ENCODE results near the gene FAM180B. TPM values are rescaled to one million over a fixed set of nuclear protein-coding genes. Genes with fewer than 3 reads are reported as not detected.
A peak's percentile ranks its signal among the peaks of the same experiment; 100 is the strongest.

The FAM180B gene
- total and polyA plus RNA-seq, 10 of the 15 experiments (the other 5 are each of a cell fraction or from before 2014, with no cell fraction given) = 0.04 to 0.34 TPM; not detected in 8

- peak; percentile 34 for TF ChIP-seq SIX5 (IDR thresholded peaks at IDR 0.05; ENCODE audit: low read depth, low read length, severe bottlenecking)
- TF ChIP-seq NFYB (IDR thresholded peaks at IDR 0.05; ENCODE audit: insufficient read depth, low read depth, low read length) = no peak
- TF ChIP-seq FOXK2 (IDR thresholded peaks at IDR 0.05) = no peak
- peak; percentile 63; the same call in 1 of the 2 replicates for TF ChIP-seq ZNF207 (IDR thresholded peaks at IDR 0.05; ENCODE audit: borderline replicate concordance)
- TF ChIP-seq ESRRA (IDR thresholded peaks at IDR 0.05; ENCODE audit: low read length) = no peak
These were observed 33.7 kb upstream of the FAM180B start, which contains the start of gene CELF1 (continued) for GRCh38 chr11:47552566-47553405.

- H3K4me3 ChIP-seq = peak overlapping the region; percentile 56; the same call in 1 of the 2 replicates
- no peak for TF ChIP-seq TCF3 (IDR thresholded peaks at IDR 0.05; ENCODE audit: borderline replicate concordance, insufficient read depth, low read depth, low read length)
- TF ChIP-seq SPI1 (IDR thresholded peaks at IDR 0.05; ENCODE audit: borderline replicate concordance, insufficient read depth, low read depth, low read length) = no peak
- no peak for TF ChIP-seq SREBF1 (IDR thresholded peaks at IDR 0.05; ENCODE audit: low read length)
- no peak for TF ChIP-seq LARP7 (IDR thresholded peaks at IDR 0.05)
- 0 out of 2 replicates have a peak, but pooled peaks have one; percentile 36 for TF ChIP-seq MLLT1 (IDR thresholded peaks at IDR 0.05)
- TF ChIP-seq PKNOX1 (IDR thresholded peaks at IDR 0.05) = peak; percentile 84
- no peak for TF ChIP-seq POU2F2 (IDR thresholded peaks at IDR 0.05; ENCODE audit: borderline replicate concordance, low read depth, low read length)
- no peak for TF ChIP-seq E2F8 (IDR thresholded peaks at IDR 0.05; ENCODE audit: low read depth, partially characterized antibody)
- TF ChIP-seq HSF1 (IDR thresholded peaks at IDR 0.05; ENCODE audit: low read depth, low read length) = no peak
These were observed 33.1 kb upstream of the FAM180B start for GRCh38 chr11:47553406-47553743.

More at GRCh38 chr11:47553406-47553743, 33.1 kb upstream of the FAM180B start:
- Histone ChIP-seq H3K36me3 (ENCODE audit: control insufficient read depth in 2 of 2, insufficient read depth in 2 of 2, low read length in 1 of 2) (no peaks in the 10 kb centered on the region), H2AFZ (ENCODE audit: control insufficient read depth, low read depth, low read length) (peak overlapping the region; percentile 90), H4K20me1 (ENCODE audit: control insufficient read depth, insufficient read depth) (no peaks in the 10 kb centered on the region), H3K9me3 (replicated peaks; ENCODE audit: control insufficient read depth, insufficient read depth, low read length) (no peaks in the 10 kb centered on the region), H3K79me2 (ENCODE audit: control insufficient read depth, insufficient read depth, low read length) (peaks cover 48% of the 10 kb centered on the region), H3K4me2 (ENCODE audit: control insufficient read depth, insufficient read depth) (peak overlapping the region; percentile 85), H3K27ac (ENCODE audit: control insufficient read depth, insufficient read depth) (no peak overlapping the region), H3K27me3 (replicated peaks in 1 of 2; ENCODE audit: control insufficient read depth in 2 of 2, insufficient read depth in 2 of 2, low read length in 1 of 2) (no peaks in the 10 kb centered on the region), H3K9ac (ENCODE audit: control insufficient read depth, insufficient read depth, low read length) (peak overlapping the region; percentile 62), H3K4me1 (ENCODE audit: control insufficient read depth, insufficient read depth, low read length) (peaks cover 10% of the 10 kb centered on the region; the same call in 1 of the 2 replicates)
- SMC1A ChIA-PET (ENCODE audit: uncharacterized antibody, unreplicated experiment) = interaction anchor here (1.6 to 3.6 kb wide), 4 partner anchors 25 to 55 kb away, joined by 3 to 40 read pairs (median 12); partner anchors contain the start of genes KBTBD4 and NDUFS3
- ATAC-seq = peak; percentile 36
- 14% methylated on average over 9 of the region's 9 CpGs for WGBS (ENCODE audit: insufficient coverage, insufficient replicate concordance, low lambda C conversion rate, missing lambda C conversion rate)
- RAD21 ChIA-PET (ENCODE audit: unreplicated experiment) = interaction anchor here (0.5 to 3.5 kb wide), 3 partner anchors 12 to 40 kb away, joined by 3 to 11 read pairs (median 8); partner anchors contain the start of gene PTPMT1
- intact Hi-C loops (cut with micrococcal nuclease; ENCODE audit: unreplicated experiment) (loop anchor here (5.0 kb wide), 1 partner anchor 36 kb away; no protein-coding TSS in a partner anchor), in situ Hi-C loops (cut with MboI) (no loop called here)
- CTCF ChIA-PET = interaction anchor here (0.6 to 3.2 kb wide), 13 partner anchors 10 to 66 kb away, joined by 3 to 22 read pairs (median 4); no protein-coding TSS in a partner anchor
- no TSS peak for BruUV-seq (replicated peaks)
- no peak for DNase-seq (ENCODE audit: low read depth, low spot score)
- no peak for FAIRE-seq
- POLR2A ChIA-PET = interaction anchor here (0.7 to 3.9 kb wide), 3 partner anchors 11 to 40 kb away, joined by 4 to 12 read pairs (median 8); no protein-coding TSS in a partner anchor

Data from GM12878 (cell line).